Measurements from ENCODE around the gene PTPN14. TPM values are rescaled to one million over a fixed set of nuclear protein-coding genes. Genes with fewer than 3 reads are reported as not detected.

The PTPN14 gene
- total and polyA plus RNA-seq, 2 experiments from 2014 or later: 18.7 to 70.2 TPM

- TF ChIP-seq ZNF462 (CRISPR knock-in tag; IDR thresholded peaks at IDR 0.05): no peak
- no peak for TF ChIP-seq EZH2 (IDR thresholded peaks at IDR 0.05; ENCODE audit: low read depth, unreplicated experiment)
- TF ChIP-seq ETS1 (IDR thresholded peaks at IDR 0.05): no peak
- no peak for TF ChIP-seq CTCF (conservative IDR thresholded peaks at IDR 0.05; ENCODE audit: low read depth in 2 of 2)
- no peak for TF ChIP-seq ZNF331 (CRISPR knock-in tag; IDR thresholded peaks at IDR 0.05; ENCODE audit: low read depth)
- TF ChIP-seq JUNB (IDR thresholded peaks at IDR 0.05; ENCODE audit: unreplicated experiment): no peak
- no peak for TF ChIP-seq STAT1 (IDR thresholded peaks at IDR 0.05; ENCODE audit: unreplicated experiment)
- no peak for TF ChIP-seq CREB1 (CRISPR knock-in tag; IDR thresholded peaks at IDR 0.05; ENCODE audit: low read depth)
- no peak for TF ChIP-seq NANOG (IDR thresholded peaks at IDR 0.05; ENCODE audit: borderline replicate concordance)
Measured at GRCh38 chr1:214514032-214514818, 37.2 kb downstream of the PTPN14 start (continued).

All from GM23338 (cell line).